Activated CD8-positive, alpha-beta memory T cell treated with anti-CD3 and anti-CD28 coated beads for 36 hours (primary cell): ENCODE data around the gene EPB41L3. TPM values are rescaled to one million over a fixed set of nuclear protein-coding genes. Genes with fewer than 3 reads are reported as not detected.
"Not testable (repeated sequence)": the region's sequence is repeated elsewhere in the genome, so short reads cannot be mapped to it uniquely, and the experiment has no call there.

Source experiments
- CTCF ChIA-PET: fragments of 350-600 bp; sonication (Branson Sonifier 250); formaldehyde crosslinking; loops from one replicate; lab custom pipeline; 2021; ENCODE audit warnings: antibody characterized with exemption; lab: Charles Lee
- POLR2A ChIA-PET: fragments of 350-600 bp; sonication (Branson Sonifier 250); formaldehyde crosslinking; loops from one replicate; lab custom pipeline; 2021; ENCODE audit warnings: antibody characterized with exemption; lab: Charles Lee
- total RNA-seq, 2 experiments: library from RNA; stranded (reverse); gene quantifications; one replicate each; pipeline ENCODE4 v1.2.3, GENCODE V29; 2021

Gene EPB41L3
- total RNA-seq, 2 experiments from 2014 or later, result not detected

- CTCF ChIA-PET, result no interaction called here
- POLR2A ChIA-PET, result no interaction called here
Observed at GRCh38 chr18:5534845-5535244, 9.0 kb downstream of the EPB41L3 start.

- POLR2A ChIA-PET, result no interaction called here
Observed at GRCh38 chr18:5532066-5532465, 11.7 kb downstream of the EPB41L3 start.

GRCh38 chr18:5530629-5531178, 13.1 kb downstream of the EPB41L3 start:
- CTCF ChIA-PET, result no interaction called here
- POLR2A ChIA-PET, result no interaction called here

More at GRCh38 chr18:5532066-5532465, 11.7 kb downstream of the EPB41L3 start:
- CTCF ChIA-PET, result no interaction called here

- POLR2A ChIA-PET, result no interaction called here
Observed at GRCh38 chr18:5529471-5529870, 14.3 kb downstream of the EPB41L3 start.

GRCh38 chr18:5527603-5528002, 16.2 kb downstream of the EPB41L3 start:
- ChIA-PET CTCF (no interaction called here), POLR2A (no interaction called here)

More at GRCh38 chr18:5529471-5529870, 14.3 kb downstream of the EPB41L3 start:
- CTCF ChIA-PET, result no interaction called here

- CTCF ChIA-PET, result no interaction called here
Observed at GRCh38 chr18:5524660-5525059, 19.1 kb downstream of the EPB41L3 start.

GRCh38 chr18:5521000-5521399, 22.8 kb downstream of the EPB41L3 start:
- POLR2A ChIA-PET, result no interaction called here
- CTCF ChIA-PET, result no interaction called here

More at GRCh38 chr18:5524660-5525059, 19.1 kb downstream of the EPB41L3 start:
- POLR2A ChIA-PET, result no interaction called here

- POLR2A ChIA-PET, result no interaction called here
- CTCF ChIA-PET, result no interaction called here
Observed at GRCh38 chr18:5520464-5520863, 23.3 kb downstream of the EPB41L3 start.

- CTCF ChIA-PET, result no interaction called here
Observed at GRCh38 chr18:5519448-5520298, 24.1 kb downstream of the EPB41L3 start.

GRCh38 chr18:5518899-5519371, 24.9 kb downstream of the EPB41L3 start:
- CTCF ChIA-PET, result no interaction called here
- POLR2A ChIA-PET, result no interaction called here

More at GRCh38 chr18:5519448-5520298, 24.1 kb downstream of the EPB41L3 start:
- POLR2A ChIA-PET, result no interaction called here

GRCh38 chr18:5518179-5518770, 25.5 kb downstream of the EPB41L3 start:
- ChIA-PET CTCF (no interaction called here), POLR2A (no interaction called here)

- ChIA-PET CTCF (no interaction called here), POLR2A (no interaction called here)
Observed at GRCh38 chr18:5516841-5517240, 27.0 kb downstream of the EPB41L3 start.

- ChIA-PET CTCF (no interaction called here), POLR2A (no interaction called here)
Observed at GRCh38 chr18:5515011-5515784, 28.6 kb downstream of the EPB41L3 start.

- ChIA-PET CTCF (no interaction called here), POLR2A (no interaction called here)
Observed at GRCh38 chr18:5513947-5514346, 29.9 kb downstream of the EPB41L3 start.

- ChIA-PET CTCF (no interaction called here), POLR2A (no interaction called here)
Observed at GRCh38 chr18:5512176-5512575, 31.6 kb downstream of the EPB41L3 start.

GRCh38 chr18:5511541-5511940, 32.3 kb downstream of the EPB41L3 start:
- POLR2A ChIA-PET, CTCF ChIA-PET: not testable (repeated sequence)

- CTCF ChIA-PET, result no interaction called here
- POLR2A ChIA-PET, result no interaction called here
Observed at GRCh38 chr18:5510135-5510846, 33.5 kb downstream of the EPB41L3 start.

- CTCF ChIA-PET, result no interaction called here
- POLR2A ChIA-PET, result no interaction called here
Observed at GRCh38 chr18:5508821-5509220, 35.0 kb downstream of the EPB41L3 start.

- ChIA-PET POLR2A (no interaction called here), CTCF (no interaction called here)
Observed at GRCh38 chr18:5507756-5508155, 36.0 kb downstream of the EPB41L3 start.
